Epidermal melanocyte (primary cell): Measurements from ENCODE around the gene HOXA10.
A peak's percentile ranks its signal among the peaks of the same experiment; 100 is the strongest.

Experiments used
- DNase-seq: peaks from one replicate; pipeline ENCODE4 v3.0.0; 2011; ENCODE audit warnings: low spot score; ENCODE audit not compliant: insufficient read length

HOXA10 gene

GRCh38 chr7:27132978-27133377 is 41.1 kb downstream of the HOXA10 start:
- no peak for DNase-seq

- DNase-seq: no peak
Measured at GRCh38 chr7:27132214-27132613, 41.9 kb downstream of the HOXA10 start.

- DNase-seq: no peak
Measured at GRCh38 chr7:27131390-27131819, 42.7 kb downstream of the HOXA10 start.

- peak; percentile 88 for DNase-seq
Measured at GRCh38 chr7:27130540-27131389, 43.4 kb downstream of the HOXA10 start, which contains the start of gene HOXA4. HOXA4 (minus strand) TSS chr7:27130757; CDS start chr7:27130733, 24 bp downstream.

- no peak for DNase-seq
Measured at GRCh38 chr7:27129729-27130539, 44.2 kb downstream of the HOXA10 start.

- DNase-seq: no peak
Measured at GRCh38 chr7:27128776-27129728, 45.1 kb downstream of the HOXA10 start.

GRCh38 chr7:27128034-27128433 is 46.1 kb downstream of the HOXA10 start:
- DNase-seq: no peak

- DNase-seq: no peak
Measured at GRCh38 chr7:27126596-27127327, 47.4 kb downstream of the HOXA10 start.

GRCh38 chr7:27125986-27126394 is 48.1 kb downstream of the HOXA10 start:
- DNase-seq: no peak

GRCh38 chr7:27124902-27125689 is 49.0 kb downstream of the HOXA10 start:
- no peak for DNase-seq

GRCh38 chr7:27124096-27124901 is 49.8 kb downstream of the HOXA10 start:
- no peak for DNase-seq

- no peak for DNase-seq
Measured at GRCh38 chr7:27123477-27124053, 50.6 kb downstream of the HOXA10 start.

GRCh38 chr7:27123007-27123476 is 51.1 kb downstream of the HOXA10 start:
- DNase-seq: peak; percentile 95

- DNase-seq: no peak
Measured at GRCh38 chr7:27122077-27122910, 51.8 kb downstream of the HOXA10 start.

- no peak for DNase-seq
Measured at GRCh38 chr7:27121684-27122076, 52.4 kb downstream of the HOXA10 start.
